ENCODE data around the gene GPM6B. TPM values are rescaled to one million over a fixed set of nuclear protein-coding genes. Genes with fewer than 3 reads are reported as not detected.

GPM6B gene
- total RNA-seq, 1 donor from 2014 or later, result not detected

DNA sequence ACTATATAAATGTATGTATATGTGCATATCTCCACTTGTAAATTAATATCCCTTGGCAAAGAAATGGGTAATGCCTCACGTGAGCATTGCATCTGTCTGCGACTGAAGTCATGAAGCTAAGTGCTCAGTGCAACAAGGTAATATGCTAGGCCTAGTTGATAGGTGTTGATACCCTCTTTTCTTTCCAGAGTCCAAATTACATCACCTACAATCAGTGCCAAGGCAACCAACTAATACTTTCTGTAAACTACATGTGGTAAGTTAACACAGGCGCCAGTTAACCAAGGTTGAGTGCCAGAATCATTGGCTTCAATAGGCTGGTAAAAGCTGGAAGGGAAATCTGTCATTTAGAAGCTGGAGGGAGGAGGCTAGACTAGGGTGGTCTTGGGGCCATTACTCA lies 41.1 kb downstream of the GPM6B start:
- H3K36me3 Mint-ChIP-seq (ENCODE audit: low read depth), result peaks cover 8% of the 10 kb centered on the region
- no peak overlapping the region for H3K27ac Mint-ChIP-seq
- intact Hi-C loops (cut with micrococcal nuclease), result no loop called here
- H3K4me1 Mint-ChIP-seq (ENCODE audit: low read depth), result no peaks in the 10 kb centered on the region
- H3K27me3 Mint-ChIP-seq (ENCODE audit: insufficient read depth), result no peaks in the 10 kb centered on the region
- no peaks in the 10 kb centered on the region for H3K9me3 Mint-ChIP-seq
- DNase-seq (ENCODE audit: low spot score), result no peak
- no peak overlapping the region for H3K4me3 Mint-ChIP-seq

GRCh38 chrX:13774696-13775095 lies 42.2 kb downstream of the GPM6B start:
- no peak for DNase-seq (ENCODE audit: low spot score)
- Mint-ChIP-seq H3K27me3 (ENCODE audit: insufficient read depth) (no peaks in the 10 kb centered on the region), H3K36me3 (ENCODE audit: low read depth) (peaks cover 12% of the 10 kb centered on the region), H3K4me3 (no peak overlapping the region), H3K9me3 (no peaks in the 10 kb centered on the region), H3K4me1 (ENCODE audit: low read depth) (no peaks in the 10 kb centered on the region), H3K27ac (no peak overlapping the region)
- intact Hi-C loops (cut with micrococcal nuclease), result no loop called here

- no peak overlapping the region for H3K4me3 Mint-ChIP-seq
- peaks cover 41% of the 10 kb centered on the region for H3K36me3 Mint-ChIP-seq (ENCODE audit: low read depth)
- H3K27ac Mint-ChIP-seq, result no peak overlapping the region
- H3K27me3 Mint-ChIP-seq (ENCODE audit: insufficient read depth), result no peaks in the 10 kb centered on the region
- DNase-seq (ENCODE audit: low spot score), result no peak
- intact Hi-C loops (cut with micrococcal nuclease), result no loop called here
- H3K9me3 Mint-ChIP-seq, result no peaks in the 10 kb centered on the region
- H3K4me1 Mint-ChIP-seq (ENCODE audit: low read depth), result peaks cover 6% of the 10 kb centered on the region
Measured at GRCh38 chrX:13770013-13770535, 46.8 kb downstream of the GPM6B start.

DNA sequence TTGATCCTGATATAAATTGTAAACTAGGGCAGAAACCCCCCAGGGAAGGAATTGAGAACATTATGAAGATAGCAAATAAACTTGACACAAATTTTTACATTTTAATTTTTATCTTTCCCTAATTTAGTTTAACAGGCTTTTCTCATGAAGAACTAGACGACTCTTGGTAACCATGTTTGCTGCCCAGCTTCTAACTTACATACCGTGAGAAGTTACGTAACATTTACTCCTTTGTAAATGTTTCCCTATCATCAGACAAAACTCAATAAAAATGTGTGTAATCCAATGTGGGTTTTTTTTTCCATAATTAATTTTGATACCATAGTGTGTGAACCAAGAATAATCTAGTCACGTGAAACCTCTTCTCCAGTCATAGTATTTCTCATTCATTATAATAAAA lies 48.0 kb downstream of the GPM6B start:
- DNase-seq (ENCODE audit: low spot score), result no peak
- intact Hi-C loops (cut with micrococcal nuclease), result no loop called here
- Mint-ChIP-seq H3K4me1 (ENCODE audit: low read depth) (peaks cover 6% of the 10 kb centered on the region), H3K4me3 (no peak overlapping the region), H3K9me3 (no peaks in the 10 kb centered on the region), H3K36me3 (ENCODE audit: low read depth) (peaks cover 43% of the 10 kb centered on the region), H3K27me3 (ENCODE audit: insufficient read depth) (no peaks in the 10 kb centered on the region), H3K27ac (no peak overlapping the region)

GRCh38 chrX:13764765-13765164 lies 52.1 kb downstream of the GPM6B start:
- H3K9me3 Mint-ChIP-seq, result no peaks in the 10 kb centered on the region
- H3K4me1 Mint-ChIP-seq (ENCODE audit: low read depth), result peaks cover 6% of the 10 kb centered on the region
- intact Hi-C loops (cut with micrococcal nuclease), result no loop called here
- peaks cover 48% of the 10 kb centered on the region for H3K36me3 Mint-ChIP-seq (ENCODE audit: low read depth)
- no peak overlapping the region for H3K4me3 Mint-ChIP-seq
- H3K27ac Mint-ChIP-seq, result no peak overlapping the region
- no peak for DNase-seq (ENCODE audit: low spot score)
- no peaks in the 10 kb centered on the region for H3K27me3 Mint-ChIP-seq (ENCODE audit: insufficient read depth)

DNA sequence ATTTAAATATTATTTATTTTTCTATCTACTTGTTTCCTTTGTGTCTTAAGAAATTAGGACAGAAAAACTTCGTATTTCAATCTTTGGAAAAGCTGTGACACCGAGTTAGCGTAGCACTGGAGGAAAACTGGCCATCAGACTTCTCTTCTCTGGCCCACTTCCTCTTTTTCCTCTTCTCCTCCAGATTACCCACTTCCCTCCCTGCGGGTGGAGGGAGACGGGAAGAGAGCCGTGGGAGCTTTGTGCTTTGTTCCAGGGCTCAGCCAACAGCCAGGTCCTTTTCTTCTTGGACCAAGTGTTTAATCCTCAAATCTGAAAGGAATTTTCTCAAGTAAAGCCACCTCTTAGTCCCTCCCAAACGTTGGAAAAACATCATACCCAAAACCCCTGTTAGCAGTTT lies 52.6 kb downstream of the GPM6B start:
- DNase-seq (ENCODE audit: low spot score), result no peak
- Mint-ChIP-seq H3K27ac (no peak overlapping the region), H3K27me3 (ENCODE audit: insufficient read depth) (no peaks in the 10 kb centered on the region), H3K36me3 (ENCODE audit: low read depth) (peaks cover 44% of the 10 kb centered on the region), H3K4me3 (no peak overlapping the region), H3K4me1 (ENCODE audit: low read depth) (peaks cover 6% of the 10 kb centered on the region), H3K9me3 (no peaks in the 10 kb centered on the region)
- intact Hi-C loops (cut with micrococcal nuclease), result no loop called here

- no peak overlapping the region for H3K4me3 Mint-ChIP-seq
- H3K36me3 Mint-ChIP-seq (ENCODE audit: low read depth), result peaks cover 42% of the 10 kb centered on the region
- intact Hi-C loops (cut with micrococcal nuclease), result no loop called here
- DNase-seq (ENCODE audit: low spot score), result no peak
- peaks cover 6% of the 10 kb centered on the region for H3K4me1 Mint-ChIP-seq (ENCODE audit: low read depth)
- H3K27me3 Mint-ChIP-seq (ENCODE audit: insufficient read depth), result no peaks in the 10 kb centered on the region
- H3K9me3 Mint-ChIP-seq, result no peaks in the 10 kb centered on the region
- H3K27ac Mint-ChIP-seq, result no peak overlapping the region
Measured at GRCh38 chrX:13763489-13763888, 53.4 kb downstream of the GPM6B start.

DNA sequence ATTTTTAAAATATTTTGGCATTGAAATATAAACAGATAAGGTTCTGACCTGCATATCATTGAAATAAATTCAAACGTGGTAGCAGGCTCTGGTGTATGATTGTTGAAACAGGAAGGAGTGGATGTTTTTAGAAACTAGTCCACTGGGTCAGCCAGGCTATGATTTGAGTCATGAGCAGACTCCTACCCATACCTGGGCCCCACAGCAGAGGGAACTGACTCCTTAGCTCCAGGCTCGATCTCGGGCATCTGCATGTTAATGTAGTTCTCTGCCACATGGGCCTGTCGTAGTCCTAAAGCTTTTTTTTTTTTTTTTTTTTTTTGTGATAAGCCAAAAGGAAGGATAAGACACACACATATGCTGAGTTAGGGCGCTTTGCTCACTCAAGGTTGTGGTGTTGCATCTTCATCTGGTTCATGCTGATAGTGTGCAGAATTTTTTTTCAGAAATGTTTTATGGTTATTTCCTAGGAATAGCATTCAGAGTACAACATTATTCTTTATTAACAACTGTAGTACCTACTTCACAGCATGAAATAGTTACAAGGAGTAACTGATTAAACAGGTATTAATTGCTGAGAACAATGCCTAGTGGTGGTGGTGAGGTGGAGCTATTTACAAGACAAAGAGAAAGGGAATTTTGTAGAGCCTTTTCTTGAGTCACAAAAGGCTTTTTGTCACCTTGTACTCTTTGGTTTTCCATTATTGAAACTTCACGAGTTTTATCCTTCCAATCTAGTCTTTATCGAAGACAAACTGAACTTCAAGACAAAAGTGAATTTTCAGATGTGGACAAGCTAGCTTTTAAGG lies 55.1 kb downstream of the GPM6B start:
- intact Hi-C loops (cut with micrococcal nuclease), result no loop called here
- no peak for DNase-seq (ENCODE audit: low spot score)
- peaks cover 41% of the 10 kb centered on the region for H3K36me3 Mint-ChIP-seq (ENCODE audit: low read depth)

DNA sequence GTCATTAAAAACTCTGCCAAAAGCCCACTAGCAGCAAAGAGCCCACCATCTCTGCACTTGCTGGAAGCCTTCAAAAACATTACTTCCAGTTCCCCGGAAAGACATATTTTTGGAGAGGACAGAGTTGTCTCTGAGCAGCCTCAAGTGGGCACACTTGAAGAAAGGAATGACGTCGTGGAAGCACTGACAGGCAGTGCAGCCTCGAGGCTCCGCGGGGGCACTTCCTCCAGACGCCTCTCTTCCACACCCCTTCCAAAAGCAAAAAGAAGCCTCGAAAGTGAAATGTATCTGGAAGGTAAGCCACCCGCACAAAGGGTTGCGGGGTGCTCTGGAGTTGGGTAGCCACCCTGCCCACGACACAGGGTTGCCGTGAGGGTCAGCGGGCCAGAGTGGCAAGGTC lies 56.5 kb downstream of the GPM6B start:
- H3K27ac Mint-ChIP-seq, result no peak overlapping the region
- intact Hi-C loops (cut with micrococcal nuclease), result no loop called here
- DNase-seq (ENCODE audit: low spot score), result no peak
- no peaks in the 10 kb centered on the region for H3K9me3 Mint-ChIP-seq
- H3K27me3 Mint-ChIP-seq (ENCODE audit: insufficient read depth), result no peaks in the 10 kb centered on the region
- H3K36me3 Mint-ChIP-seq (ENCODE audit: low read depth), result peaks cover 27% of the 10 kb centered on the region
- H3K4me3 Mint-ChIP-seq, result no peak overlapping the region
- peaks cover 2% of the 10 kb centered on the region for H3K4me1 Mint-ChIP-seq (ENCODE audit: low read depth)

More for the DNA sequence above, 55.1 kb downstream of the GPM6B start:
- H3K4me1 Mint-ChIP-seq (ENCODE audit: low read depth), result peaks cover 6% of the 10 kb centered on the region
- H3K4me3 Mint-ChIP-seq, result no peak overlapping the region
- H3K9me3 Mint-ChIP-seq, result no peaks in the 10 kb centered on the region
- no peak overlapping the region for H3K27ac Mint-ChIP-seq
- H3K27me3 Mint-ChIP-seq (ENCODE audit: insufficient read depth), result no peaks in the 10 kb centered on the region

GRCh38 chrX:13759152-13759718 lies 57.7 kb downstream of the GPM6B start:
- no peaks in the 10 kb centered on the region for H3K27me3 Mint-ChIP-seq (ENCODE audit: insufficient read depth)
- peaks cover 27% of the 10 kb centered on the region for H3K36me3 Mint-ChIP-seq (ENCODE audit: low read depth)
- H3K4me3 Mint-ChIP-seq, result no peak overlapping the region
- intact Hi-C loops (cut with micrococcal nuclease), result no loop called here
- H3K27ac Mint-ChIP-seq, result no peak overlapping the region
- no peak for DNase-seq (ENCODE audit: low spot score)
- H3K4me1 Mint-ChIP-seq (ENCODE audit: low read depth), result peaks cover 9% of the 10 kb centered on the region
- no peaks in the 10 kb centered on the region for H3K9me3 Mint-ChIP-seq

- H3K27me3 Mint-ChIP-seq (ENCODE audit: insufficient read depth), result no peaks in the 10 kb centered on the region
- no peak for DNase-seq (ENCODE audit: low spot score)
- H3K9me3 Mint-ChIP-seq, result no peaks in the 10 kb centered on the region
- H3K4me1 Mint-ChIP-seq (ENCODE audit: low read depth), result peaks cover 19% of the 10 kb centered on the region
- no peak overlapping the region for H3K27ac Mint-ChIP-seq
- peaks cover 32% of the 10 kb centered on the region for H3K36me3 Mint-ChIP-seq (ENCODE audit: low read depth)
- intact Hi-C loops (cut with micrococcal nuclease), result no loop called here
- no peak overlapping the region for H3K4me3 Mint-ChIP-seq
Measured at GRCh38 chrX:13756381-13756780, 60.5 kb downstream of the GPM6B start.

DNA sequence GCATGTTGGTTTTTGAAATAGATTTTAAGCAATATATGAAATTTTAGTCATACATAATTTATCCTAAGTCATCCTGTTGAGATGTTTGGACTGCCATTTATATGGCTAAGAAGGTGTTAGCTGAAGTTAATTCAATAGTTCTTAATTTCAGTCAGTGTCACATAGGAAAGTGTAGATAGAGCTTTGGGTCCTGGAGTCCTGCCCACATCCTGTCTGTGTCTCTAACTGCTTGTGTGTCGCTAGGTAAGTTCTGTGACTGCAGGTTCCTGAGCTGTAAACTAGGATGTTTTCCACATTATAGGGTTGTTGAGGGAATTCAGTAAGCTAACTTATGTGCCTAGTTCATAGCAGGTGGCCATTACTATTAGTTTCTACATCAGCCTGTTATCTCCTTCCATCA lies 61.6 kb downstream of the GPM6B start:
- no peaks in the 10 kb centered on the region for H3K9me3 Mint-ChIP-seq
- intact Hi-C loops (cut with micrococcal nuclease), result no loop called here
- peaks cover 27% of the 10 kb centered on the region for H3K36me3 Mint-ChIP-seq (ENCODE audit: low read depth)
- DNase-seq (ENCODE audit: low spot score), result no peak
- peaks cover 29% of the 10 kb centered on the region for H3K4me1 Mint-ChIP-seq (ENCODE audit: low read depth)
- H3K27me3 Mint-ChIP-seq (ENCODE audit: insufficient read depth), result no peaks in the 10 kb centered on the region
- H3K4me3 Mint-ChIP-seq, result no peak overlapping the region
- H3K27ac Mint-ChIP-seq, result no peak overlapping the region

- DNase-seq (ENCODE audit: low spot score), result no peak
- H3K27ac Mint-ChIP-seq, result no peak overlapping the region
- no peak overlapping the region for H3K4me3 Mint-ChIP-seq
- H3K36me3 Mint-ChIP-seq (ENCODE audit: low read depth), result peaks cover 27% of the 10 kb centered on the region
- H3K4me1 Mint-ChIP-seq (ENCODE audit: low read depth), result peaks cover 33% of the 10 kb centered on the region
- no peaks in the 10 kb centered on the region for H3K27me3 Mint-ChIP-seq (ENCODE audit: insufficient read depth)
- H3K9me3 Mint-ChIP-seq, result no peaks in the 10 kb centered on the region
- intact Hi-C loops (cut with micrococcal nuclease), result no loop called here
Measured at GRCh38 chrX:13754765-13755164, 62.1 kb downstream of the GPM6B start.

Measured in activated T-helper 1 cell treated with anti-CD3 and anti-CD28 coated beads, Interleukin-12 subunit alpha, Interleukin-12 subunit beta, Interleukin-2, Interleukin-4 antibody, amounts not matched to agents 30 ng/mL and 10 ng/mL and 1 ng/mL, durations not matched to agents 14 hours and 24 hours and 36 hours (primary cell).